MCF 10A (cell line): ENCODE data around the gene MAP7D1. TPM values are rescaled to one million over a fixed set of nuclear protein-coding genes. Genes with fewer than 3 reads are reported as not detected.

Experiments
- BruUV-seq: library from RNA; stranded (reverse); fragments of 400-500 nt; replicated peaks from 2 replicates; lab custom pipeline; 2021; lab: Mats Ljungman, UMichigan
- CTCF ChIA-PET: fragments of 300-600 bp; sonication (Branson Sonifier 250); formaldehyde crosslinking; extraction: SDS; loops from one replicate; lab custom pipeline; 2021; ENCODE audit warnings: antibody characterized with exemption, inconsistent platforms; lab: Yijun Ruan, JAX
- POLR2A ChIA-PET: fragments of 300-600, 350-650 bp; sonication (Branson Sonifier 250); formaldehyde crosslinking; extraction: SDS; loops from one replicate; lab custom pipeline; 2020; ENCODE audit warnings: antibody characterized with exemption, inconsistent platforms; lab: Yijun Ruan, JAX
- DNase-seq: peaks from one replicate; pipeline ENCODE4 v3.0.0-alpha.2; 2018; ENCODE audit not compliant: unreplicated experiment
- H3K27ac Mint-ChIP-seq: one replicate; pipeline ENCODE4 v1.8.0; 2022; ENCODE audit warnings: mild to moderate bottlenecking, low read depth, mixed read lengths; ENCODE audit not compliant: unreplicated experiment
- H3K27me3 Mint-ChIP-seq: one replicate; pipeline ENCODE4 v1.8.0; 2022; ENCODE audit warnings: mixed read lengths; ENCODE audit not compliant: insufficient read depth, unreplicated experiment
- H3K36me3 Mint-ChIP-seq: one replicate; pipeline ENCODE4 v1.8.0; 2022; ENCODE audit warnings: mild to moderate bottlenecking, moderate library complexity, mixed read lengths; ENCODE audit not compliant: insufficient read depth, unreplicated experiment
- H3K4me1 Mint-ChIP-seq: one replicate; pipeline ENCODE4 v1.8.0; 2022; ENCODE audit warnings: mixed read lengths; ENCODE audit not compliant: insufficient read depth, unreplicated experiment
- H3K4me3 Mint-ChIP-seq: one replicate; pipeline ENCODE4 v1.8.0; 2022; ENCODE audit warnings: mild to moderate bottlenecking, moderate library complexity, mixed read lengths; ENCODE audit not compliant: unreplicated experiment
- H3K9me3 Mint-ChIP-seq: one replicate; pipeline ENCODE4 v1.8.0; 2022; ENCODE audit warnings: mixed read lengths; ENCODE audit not compliant: unreplicated experiment
- CTCF ChIP-seq: fragments of 200-600 bp; IDR thresholded peaks from one replicate; pipeline ENCODE4 v1.8.0; 2022; ENCODE audit warnings: antibody characterized with exemption, mild to moderate bottlenecking; ENCODE audit not compliant: unreplicated experiment
- intact Hi-C: fragments of 100-400 bp; cut with micrococcal nuclease; formaldehyde crosslinking; loops from 2 replicates; pipeline ENCODE4 v1.14.1; 2022
- total RNA-seq: library from RNA; stranded (reverse); gene quantifications from 2 replicates; pipeline ENCODE4 v1.2.3, GENCODE V29; 2022

Gene MAP7D1
- total RNA-seq, 1 experiment from 2014 or later: 170 TPM

GRCh38 chr1:36133484-36133883 lies 22.5 kb upstream of the MAP7D1 start:
- BruUV-seq: no TSS peak
- Mint-ChIP-seq H3K36me3 (peaks cover 24% of the 10 kb centered on the region), H3K4me1 (peaks cover 21% of the 10 kb centered on the region), H3K27me3 (no peaks in the 10 kb centered on the region), H3K9me3 (no peaks in the 10 kb centered on the region), H3K4me3 (no peak overlapping the region), H3K27ac (no peak overlapping the region)
- intact Hi-C loops: no loop called here
- POLR2A ChIA-PET: interaction anchor here (0.8 to 1.2 kb wide), 2 partner anchors 90 to 253 kb away, joined by 3 read pairs; partner anchors contain the start of gene THRAP3
- CTCF ChIA-PET: interaction anchor here (0.6 to 2.5 kb wide), 14 partner anchors 9 to 332 kb away, joined by 3 to 11 read pairs (median 4); partner anchors contain the start of gene TRAPPC3
- TF ChIP-seq CTCF: no peak
- peak; percentile 85 for DNase-seq

GRCh38 chr1:36134031-36134430 lies 21.9 kb upstream of the MAP7D1 start:
- Mint-ChIP-seq H3K4me1 (peaks cover 21% of the 10 kb centered on the region), H3K36me3 (peaks cover 27% of the 10 kb centered on the region), H3K27ac (no peak overlapping the region), H3K9me3 (no peaks in the 10 kb centered on the region), H3K4me3 (no peak overlapping the region), H3K27me3 (no peaks in the 10 kb centered on the region)
- DNase-seq: no peak
- ChIA-PET POLR2A (interaction anchor here (0.8 to 2.3 kb wide), 3 partner anchors 15 to 253 kb away, joined by 3 to 9 read pairs (median 3); partner anchors contain the start of genes THRAP3 and TRAPPC3), CTCF (interaction anchor here (0.6 to 2.5 kb wide), 18 partner anchors 12 to 332 kb away, joined by 3 to 15 read pairs (median 4); partner anchors contain the start of gene TRAPPC3)
- intact Hi-C loops: loop anchor here (2.0 kb wide), 1 partner anchor 35 kb away; no protein-coding TSS in a partner anchor
- BruUV-seq: no TSS peak
- no peak for TF ChIP-seq CTCF

- no TSS peak for BruUV-seq
- Mint-ChIP-seq H3K27me3 (no peaks in the 10 kb centered on the region), H3K27ac (peak overlapping the region; percentile 79), H3K4me1 (peaks cover 21% of the 10 kb centered on the region), H3K36me3 (peaks cover 31% of the 10 kb centered on the region), H3K9me3 (no peaks in the 10 kb centered on the region), H3K4me3 (no peak overlapping the region)
- CTCF ChIA-PET: interaction anchor here (0.6 to 2.5 kb wide), 25 partner anchors 11 to 728 kb away, joined by 3 to 15 read pairs (median 4); partner anchors contain the start of gene TRAPPC3
- POLR2A ChIA-PET: interaction anchor here (1.2 to 2.3 kb wide), 3 partner anchors 11 to 16 kb away, joined by 3 to 9 read pairs (median 4); partner anchors contain the start of gene TRAPPC3
- intact Hi-C loops: loop anchor here (2.0 kb wide), 1 partner anchor 36 kb away; no protein-coding TSS in a partner anchor
- peak; percentile 57 for DNase-seq
- peak; percentile 42 for TF ChIP-seq CTCF
Measured at GRCh38 chr1:36134505-36135329, 21.2 kb upstream of the MAP7D1 start.

GRCh38 chr1:36135330-36135667 lies 20.7 kb upstream of the MAP7D1 start:
- CTCF ChIA-PET: interaction anchor here (0.6 to 2.5 kb wide), 17 partner anchors 10 to 290 kb away, joined by 3 to 15 read pairs (median 5); partner anchors contain the start of gene TRAPPC3
- Mint-ChIP-seq H3K9me3 (no peaks in the 10 kb centered on the region), H3K27ac (peak overlapping the region; percentile 79), H3K4me3 (no peak overlapping the region), H3K36me3 (peaks cover 36% of the 10 kb centered on the region), H3K27me3 (no peaks in the 10 kb centered on the region), H3K4me1 (peaks cover 21% of the 10 kb centered on the region)
- TF ChIP-seq CTCF: no peak
- POLR2A ChIA-PET: interaction anchor here (0.6 to 2.3 kb wide), 5 partner anchors 10 to 138 kb away, joined by 3 to 9 read pairs (median 4); partner anchors contain the start of gene TRAPPC3
- no TSS peak for BruUV-seq
- intact Hi-C loops: loop anchor here (2.0 kb wide), 1 partner anchor 36 kb away; no protein-coding TSS in a partner anchor
- no peak for DNase-seq
